PC-3 (cell line): ENCODE measurements around the gene NKD2.

ENCODE experiments used
- CTCF ChIP-seq: fragments of 300-600 bp; sonication (generic); conservative IDR thresholded peaks from 2 replicates; pipeline ENCODE4 v1.5.1; 2017; ENCODE audit warnings: antibody characterized with exemption, low read depth, mild to moderate bottlenecking, low read length
- EZH2 ChIP-seq: fragments of 300-600 bp; sonication (generic); IDR thresholded peaks from one replicate; pipeline ENCODE4 v1.6.1; 2017; ENCODE audit warnings: antibody characterized with exemption, mild to moderate bottlenecking, low read length; ENCODE audit not compliant: unreplicated experiment

DNA sequence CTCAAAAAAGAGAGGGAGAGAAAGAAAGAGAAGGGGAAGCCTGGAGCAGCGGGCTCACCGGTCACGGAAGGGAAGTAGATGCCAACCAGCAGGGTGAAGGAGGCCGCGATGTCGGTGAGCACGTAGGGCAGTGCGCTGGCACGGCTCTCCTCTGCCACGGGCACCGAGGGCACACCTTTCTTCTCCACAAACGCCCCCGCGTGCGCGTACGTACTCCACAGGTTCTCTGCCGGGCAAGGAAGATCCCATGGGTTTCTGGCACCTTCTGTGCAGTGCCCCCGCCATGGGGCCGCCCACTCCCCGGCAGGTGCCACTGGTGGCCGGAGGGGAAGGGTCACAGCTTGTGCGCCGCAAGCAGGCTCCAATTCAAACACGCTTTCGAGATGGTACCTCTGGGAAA is 72.9 kb downstream of the NKD2 start:
- TF ChIP-seq CTCF (no peak), EZH2 (no peak)
